Adipose tissue (tissue), 3 donors: ENCODE results near the gene NPPA. TPM values are rescaled to one million over a fixed set of nuclear protein-coding genes. Genes with fewer than 3 reads are reported as not detected.

ENCODE experiments used
- H3K27ac ChIP-seq: one replicate; pipeline ENCODE4 v1.5.1; 2013; ENCODE audit warnings: low read depth, low read length
- WGBS, 3 donors: extraction: QIAGEN DNeasy Blood & Tissue Kit; methylation state at CpG; one replicate each; pipeline ENCODE4 v1.1.7; 2013; 5-methylcytosine and 5-hydroxymethylcytosine counted together
- polyA plus RNA-seq, 3 donors: library from polyadenylated mRNA; stranded (reverse); fragments of 200-250 nt; gene quantifications; one replicate each; pipeline ENCODE4 v1.2.3, GENCODE V29; 2013
- donor health status: healthy with polysubstance abuse.
- donor health status: Bipolar disorder and iron deficiency.
- donor health status: healthy.

Gene NPPA
- polyA plus RNA-seq, 3 donors, result 0.42 to 40.6 (median 0.49) TPM

DNA sequence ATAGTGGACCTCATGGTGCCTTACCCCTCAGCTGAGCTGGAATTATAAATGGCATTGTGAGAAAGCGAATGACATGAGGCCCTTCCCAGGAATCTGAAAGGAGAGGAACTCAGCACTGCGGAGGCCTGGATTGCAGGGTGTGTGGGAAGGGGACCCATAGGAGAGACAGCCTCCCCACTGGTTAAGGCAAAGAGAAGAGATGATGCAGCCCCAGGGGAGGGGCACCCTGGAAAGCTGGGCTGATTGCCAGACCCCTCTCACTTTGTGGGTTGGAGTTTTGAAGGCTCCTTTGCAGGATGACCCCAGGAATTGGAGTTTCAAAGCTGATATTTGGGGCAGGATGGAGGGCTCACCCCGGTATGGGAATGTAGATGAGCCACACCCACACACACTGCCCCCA, 9.1 kb upstream of the NPPA start:
- H3K27ac ChIP-seq, result no peak overlapping the region
- WGBS, 3 donors, result 53 to 59% (median 58%) methylated on average over 3 of the region's 3 CpGs

GRCh38 chr1:11855430-11855829, 7.8 kb upstream of the NPPA start:
- no peak overlapping the region for H3K27ac ChIP-seq
- 64 to 76% (median 75%) methylated on average over 8 of the region's 8 CpGs for WGBS, 3 donors

DNA sequence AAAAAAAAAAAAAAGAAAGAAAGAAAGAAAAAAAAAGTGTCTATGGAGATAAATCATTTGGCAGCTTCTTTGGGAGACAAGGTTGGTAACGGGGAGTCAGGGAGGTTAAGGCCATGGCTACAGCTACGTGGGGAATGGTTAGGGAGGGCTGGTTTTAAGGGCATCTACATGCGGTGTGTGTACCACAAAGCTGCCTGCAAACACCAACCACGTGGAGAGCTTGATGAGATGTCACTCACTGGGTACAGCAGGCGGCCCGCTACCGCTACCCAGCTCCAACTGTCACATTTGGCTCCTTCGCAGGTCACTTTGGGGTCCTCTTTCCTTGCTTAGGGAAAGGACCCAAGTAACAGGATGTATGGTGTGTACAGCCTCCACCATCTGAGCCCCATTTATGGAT, 6.9 kb upstream of the NPPA start:
- WGBS, 3 donors, result 44 to 53% (median 50%) methylated on average over 8 of the region's 8 CpGs
- no peak overlapping the region for H3K27ac ChIP-seq

DNA sequence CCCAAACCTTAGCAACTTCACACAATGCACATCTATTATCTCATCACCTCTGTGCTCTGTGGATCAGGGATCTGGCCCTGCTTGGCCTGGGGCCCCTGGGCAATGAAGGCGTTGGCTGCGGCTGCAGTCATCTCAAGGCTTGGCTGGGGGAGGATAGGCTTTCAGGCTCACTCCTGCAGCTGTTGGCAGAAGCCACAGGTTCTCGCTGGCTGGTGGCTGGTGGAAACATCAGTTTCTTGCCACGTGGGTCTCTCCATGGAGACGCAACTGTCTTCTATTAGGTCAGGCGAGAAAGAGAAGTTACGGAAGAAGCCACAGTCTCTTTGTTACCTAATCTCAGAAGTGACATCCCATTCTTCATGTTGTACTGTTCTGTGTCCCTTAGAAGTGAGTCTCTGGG, 3.6 kb upstream of the NPPA start:
- H3K27ac ChIP-seq, result no peak overlapping the region
- WGBS, 3 donors, result 48 to 72% (median 49%) methylated on average over 7 of the region's 7 CpGs

- 55 to 61% (median 56%) methylated on average over 11 of the region's 11 CpGs for WGBS, 3 donors
- H3K27ac ChIP-seq, result no peak overlapping the region
Measured at GRCh38 chr1:11850156-11850555, 2.6 kb upstream of the NPPA start.

- no peak overlapping the region for H3K27ac ChIP-seq
- 51 to 88% (median 70%) methylated on average over 9 of the region's 9 CpGs for WGBS, 3 donors
Measured at GRCh38 chr1:11848373-11848700, 754 bp upstream of the NPPA start.

DNA sequence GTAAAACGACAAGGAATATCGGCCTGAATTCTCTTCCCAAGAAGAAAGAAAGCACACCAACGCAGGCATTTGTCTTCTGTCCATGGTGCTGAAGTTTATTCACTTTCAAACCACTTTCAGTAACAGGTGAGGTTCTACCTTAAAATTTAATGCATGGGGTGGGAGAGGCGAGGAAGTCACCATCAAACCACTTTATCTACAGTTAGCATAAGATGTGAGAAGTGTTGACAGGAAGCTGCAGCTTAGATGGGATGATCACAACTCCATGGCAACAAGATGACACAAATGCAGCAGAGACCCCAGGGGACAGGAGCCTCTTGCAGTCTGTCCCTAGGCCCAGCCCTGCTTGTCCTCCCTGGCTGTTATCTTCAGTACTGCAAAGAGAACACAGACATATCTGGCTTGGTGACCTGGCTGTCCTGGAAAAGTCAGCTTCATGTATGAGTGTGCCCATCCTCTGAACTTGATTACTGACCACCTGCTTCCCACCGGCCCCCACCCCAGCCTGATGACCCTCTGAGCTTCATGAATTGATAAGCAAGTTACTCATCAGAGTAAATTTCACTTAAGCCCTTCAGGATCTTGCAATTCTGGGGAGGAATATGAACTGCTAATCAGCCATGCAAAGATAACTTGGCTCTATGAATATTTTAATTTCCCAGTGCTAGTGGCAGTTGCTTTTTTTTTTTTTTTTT, 1.8 kb downstream of the NPPA start:
- no peak overlapping the region for H3K27ac ChIP-seq
- 58 to 63% (median 60%) methylated on average over 5 of the region's 5 CpGs for WGBS, 3 donors

DNA sequence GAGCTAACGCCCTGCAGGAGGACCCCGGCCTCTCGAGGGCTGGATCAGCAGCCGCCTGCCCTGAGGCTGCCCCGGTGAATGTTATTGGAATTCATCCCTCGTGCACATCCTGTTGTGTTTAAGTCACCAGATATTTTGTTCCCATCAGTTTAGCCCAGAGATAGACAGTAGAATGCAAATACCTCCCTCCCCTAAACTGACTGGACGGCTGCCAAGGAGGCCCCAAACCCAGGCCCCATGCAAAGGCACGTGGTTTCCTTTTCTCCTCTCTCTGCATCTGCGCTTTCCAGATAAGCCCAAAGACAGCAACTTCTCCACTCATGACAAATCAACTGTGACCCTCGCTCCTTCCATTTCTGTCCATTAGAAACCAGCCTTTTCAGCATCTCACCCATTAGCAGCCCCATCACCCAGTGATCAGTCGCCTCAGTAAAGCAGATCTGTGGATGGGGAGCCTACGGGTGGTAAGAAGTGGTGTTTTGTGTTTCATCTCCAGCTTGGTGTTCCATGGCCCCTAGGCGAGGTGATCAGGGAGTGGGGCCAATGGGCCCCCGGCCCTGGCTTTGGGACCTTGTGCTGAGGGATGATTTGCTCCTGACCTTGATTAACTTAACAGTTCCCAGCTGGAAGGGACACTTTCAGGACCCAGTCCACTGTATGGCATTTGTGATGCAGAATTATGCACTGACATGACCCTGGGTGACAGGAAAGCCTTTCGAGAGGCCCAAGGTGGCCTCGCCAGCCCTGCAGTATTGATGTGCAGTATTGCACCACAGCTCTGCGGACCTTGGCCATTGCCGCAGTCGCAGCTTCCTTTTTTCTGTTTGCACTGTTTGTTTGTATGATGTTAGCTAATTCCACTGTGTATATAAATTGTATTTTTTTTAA, 5.2 kb downstream of the NPPA start:
- WGBS, 3 donors, result 44 to 81% (median 47%) methylated on average over 19 of the region's 19 CpGs

DNA sequence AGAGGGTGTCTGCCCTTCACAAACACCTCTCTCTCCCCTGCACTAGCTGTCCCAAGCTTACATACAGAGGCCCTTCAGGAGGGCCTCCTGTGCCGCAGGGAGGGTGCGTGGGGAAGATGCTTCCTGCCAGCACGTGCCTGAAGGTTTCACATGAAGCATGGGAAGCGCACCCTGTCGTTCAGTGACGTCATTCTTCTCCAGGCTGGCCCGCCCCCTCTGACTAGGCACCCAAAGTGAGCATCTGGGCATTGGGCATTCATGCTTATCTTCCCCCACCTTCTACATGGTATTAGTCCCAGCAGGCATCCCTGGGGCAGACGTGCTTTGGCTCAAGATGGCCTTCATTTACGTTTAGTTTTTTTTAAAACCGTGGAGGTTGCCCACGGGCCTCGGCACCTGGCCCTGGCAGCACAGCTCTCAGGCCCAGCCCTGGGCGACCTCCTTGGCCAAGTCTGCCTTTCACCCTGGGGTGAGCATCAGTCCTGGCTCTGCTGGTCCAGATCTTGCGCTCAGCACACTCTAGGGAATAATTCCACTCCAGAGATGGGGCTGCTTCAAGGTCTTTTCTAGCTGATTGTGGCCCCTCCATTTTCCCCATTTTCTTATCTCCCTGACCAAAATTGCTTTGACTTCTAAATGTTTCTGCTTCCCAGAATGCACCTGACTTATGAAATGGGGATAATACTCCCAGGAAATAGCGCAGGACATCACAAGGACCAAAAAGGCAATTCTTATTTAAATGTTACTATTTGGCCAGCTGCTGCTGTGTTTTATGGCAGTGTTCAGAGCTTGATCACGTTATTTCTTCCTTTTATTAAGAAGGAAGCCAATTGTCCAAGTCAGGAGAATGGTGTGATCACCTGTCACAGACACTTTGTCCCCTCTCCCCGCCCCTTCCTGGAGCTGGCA, 6.1 kb downstream of the NPPA start:
- WGBS, 3 donors, result 67 to 83% (median 67%) methylated on average over 17 of the region's 17 CpGs
- H3K27ac ChIP-seq, result no peak overlapping the region

More for the DNA sequence above, 5.2 kb downstream of the NPPA start:
- no peak overlapping the region for H3K27ac ChIP-seq

- no peak overlapping the region for H3K27ac ChIP-seq
- 91 to 96% (median 94%) methylated on average over 20 of the region's 20 CpGs for WGBS, 3 donors
Measured at GRCh38 chr1:11839727-11840705, 7.6 kb downstream of the NPPA start.

- no peak overlapping the region for H3K27ac ChIP-seq
- WGBS, 3 donors, result 63 to 66% (median 65%) methylated on average over 40 of the region's 40 CpGs
Measured at GRCh38 chr1:11838349-11839272, 9.0 kb downstream of the NPPA start.

DNA sequence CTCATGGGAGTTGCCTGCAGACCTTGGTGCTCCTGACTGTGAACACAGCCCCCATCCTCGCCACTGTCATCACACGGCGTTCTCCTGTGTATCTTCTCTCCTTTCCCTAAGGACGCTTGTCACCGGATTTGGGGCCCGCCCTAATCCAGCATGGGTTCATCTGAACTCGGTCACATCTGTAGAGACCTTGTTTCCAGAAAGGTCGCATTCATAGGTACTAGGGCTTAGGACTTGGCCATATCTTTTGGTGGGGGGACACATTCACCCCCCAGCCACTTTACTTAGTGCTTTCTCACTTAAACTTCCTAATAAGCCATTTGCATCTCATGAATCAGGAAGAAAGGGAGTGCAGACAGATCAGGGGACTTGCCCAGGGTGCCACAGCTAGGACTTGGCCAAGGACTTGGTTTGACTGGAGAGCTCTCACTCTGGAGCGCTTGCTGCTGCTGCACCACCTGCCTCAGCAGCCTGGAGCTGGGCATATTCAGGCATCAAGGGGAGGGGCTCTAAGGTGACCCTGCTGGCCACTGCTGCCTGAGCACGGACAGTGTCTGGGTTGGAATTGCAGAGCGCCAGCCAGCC, 9.7 kb downstream of the NPPA start:
- WGBS, 3 donors, result 85 to 92% (median 88%) methylated on average over 11 of the region's 11 CpGs
- no peak overlapping the region for H3K27ac ChIP-seq

DNA sequence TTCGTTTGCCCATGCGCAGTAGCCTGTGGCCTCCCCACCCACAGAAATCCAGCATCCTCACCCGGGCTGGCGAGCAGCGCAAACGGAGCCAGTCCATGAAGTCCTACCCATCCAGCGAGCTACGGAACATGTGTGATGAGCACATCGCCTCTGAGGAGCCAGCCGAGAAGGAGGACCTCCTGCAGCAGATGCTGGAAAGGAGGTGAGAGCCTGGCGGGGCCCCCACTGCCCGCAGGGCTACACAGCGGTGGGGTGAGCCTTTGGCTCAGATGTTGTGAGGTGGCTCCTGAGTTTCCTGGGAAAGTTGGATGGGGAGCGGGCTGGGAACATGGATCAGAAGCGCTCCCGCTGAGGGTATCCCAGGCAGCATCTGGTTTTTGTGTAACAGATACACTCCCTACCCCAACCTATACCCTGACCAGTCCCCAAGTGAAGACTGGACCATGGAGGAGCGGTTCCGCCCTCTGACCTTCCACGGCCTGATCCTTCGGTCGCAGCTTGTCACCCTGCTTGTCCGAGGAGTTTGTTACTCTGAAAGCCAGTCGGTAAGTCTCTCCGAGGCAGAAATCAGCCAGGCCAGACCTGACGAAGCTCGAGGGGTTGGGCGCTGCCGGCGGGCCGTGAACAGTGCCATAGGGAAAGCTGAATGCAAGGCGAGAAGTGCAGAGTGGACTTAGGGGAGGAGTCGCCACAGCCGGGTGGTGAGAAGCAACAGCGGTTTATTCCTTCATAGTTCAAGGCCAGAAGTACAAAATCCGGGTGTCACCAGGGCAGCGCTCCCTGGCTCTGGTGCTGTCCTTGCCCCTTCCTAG, 10.4 kb downstream of the NPPA start:
- 89 to 91% (median 90%) methylated on average over 36 of the region's 36 CpGs for WGBS, 3 donors
- no peak overlapping the region for H3K27ac ChIP-seq

DNA sequence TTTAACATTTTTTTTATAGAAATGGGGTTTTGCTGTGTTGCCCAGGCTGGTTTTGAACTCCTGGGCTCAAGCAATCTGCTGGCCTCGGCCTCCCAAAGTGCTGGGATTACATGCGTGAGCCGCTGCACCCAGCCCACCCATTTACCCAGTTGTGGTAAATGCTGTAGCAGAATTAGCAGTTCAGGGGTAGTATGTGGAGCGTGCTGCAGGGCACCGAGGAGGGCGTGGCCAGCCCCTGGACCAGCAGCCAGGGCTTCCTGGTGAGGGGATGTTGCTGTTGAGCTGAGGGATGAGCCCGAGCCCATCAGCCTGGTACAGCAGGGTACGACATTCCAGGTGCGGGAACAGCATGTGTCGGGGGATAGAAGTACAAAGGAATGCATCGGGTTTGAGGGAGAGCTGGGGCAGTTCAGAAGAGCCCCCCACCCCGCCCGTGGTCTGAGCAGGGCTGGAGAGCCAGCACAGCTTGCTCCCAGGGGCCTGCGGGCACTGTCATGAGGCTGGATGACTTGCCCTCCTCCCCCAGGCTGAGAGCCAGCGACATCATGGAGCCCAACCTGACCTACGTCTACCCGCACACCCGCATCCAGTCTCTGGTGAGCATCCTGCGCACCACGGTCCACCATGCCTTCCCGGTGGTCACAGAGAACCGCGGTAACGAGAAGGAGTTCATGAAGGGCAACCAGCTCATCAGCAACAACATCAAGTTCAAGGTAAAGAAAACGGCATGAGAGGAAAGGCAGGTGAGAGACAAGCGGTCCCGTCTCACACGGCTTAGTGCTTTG, 11.9 kb downstream of the NPPA start:
- WGBS, 3 donors, result 93 to 94% (median 94%) methylated on average over 28 of the region's 28 CpGs
- no peak overlapping the region for H3K27ac ChIP-seq

GRCh38 chr1:11833900-11834299, 13.7 kb downstream of the NPPA start:
- H3K27ac ChIP-seq, result no peak overlapping the region
- WGBS, 3 donors, result 93 to 95% (median 94%) methylated on average over 13 of the region's 13 CpGs
